Kasumi-1 (cell line): Measurements from ENCODE around the gene OR7G3.

Source experiments
- DNase-seq, 2 experiments: peaks; one replicate each; lab custom pipeline; 2025; lab: John Stamatoyannopoulos, UW

Gene OR7G3

DNA sequence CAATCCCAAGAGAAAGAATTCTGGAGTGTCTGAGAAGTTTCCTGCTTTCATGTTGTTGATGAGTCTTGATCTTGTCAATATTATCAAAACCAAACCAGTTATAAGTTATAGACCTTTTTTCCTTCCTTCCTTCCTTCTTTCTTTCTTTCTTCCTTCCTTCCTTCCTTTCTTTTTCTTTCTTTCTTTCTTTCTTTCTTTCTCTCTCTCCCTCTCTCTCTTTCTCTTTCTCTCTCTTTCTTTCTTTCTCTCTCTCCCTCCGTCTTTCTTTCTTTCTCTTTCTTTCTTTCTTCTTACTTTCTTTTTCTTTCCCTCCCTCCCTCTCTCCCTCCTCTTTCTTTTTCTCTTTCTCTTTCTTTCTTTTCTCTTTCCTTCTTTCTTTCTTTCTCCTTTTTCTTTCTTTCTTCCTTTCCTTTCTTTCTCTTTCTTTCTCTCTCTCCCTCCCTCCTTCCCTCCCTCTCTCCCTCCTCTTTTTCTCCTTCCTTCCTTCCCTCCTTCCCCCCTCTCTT lies at the start of gene OR7G3:
TSS of gene OR7G3 (minus strand) at position 51 of the 506 bp plus-strand sequence. CDS start at position 51, 0 bp downstream.
- DNase-seq = no peak

DNA sequence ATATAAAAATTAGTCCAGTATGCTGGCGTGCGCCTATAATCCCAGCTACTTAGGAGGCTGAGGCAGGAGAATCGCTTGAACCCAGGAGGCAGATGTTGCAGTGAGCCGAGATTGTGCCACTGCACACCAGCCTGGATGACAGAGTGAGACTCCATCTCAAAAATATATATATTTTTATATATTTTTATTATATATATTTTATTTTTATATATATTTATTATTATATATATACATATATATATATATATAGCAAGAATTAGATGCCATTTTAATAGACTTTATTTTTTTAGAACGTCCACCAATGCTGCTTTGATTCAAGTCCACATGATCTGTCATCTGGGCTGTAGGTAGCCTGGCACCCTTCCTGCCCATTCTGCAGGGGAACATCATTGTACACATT lies 48.6 kb upstream of the OR7G3 start:
- no peak for DNase-seq

DNA sequence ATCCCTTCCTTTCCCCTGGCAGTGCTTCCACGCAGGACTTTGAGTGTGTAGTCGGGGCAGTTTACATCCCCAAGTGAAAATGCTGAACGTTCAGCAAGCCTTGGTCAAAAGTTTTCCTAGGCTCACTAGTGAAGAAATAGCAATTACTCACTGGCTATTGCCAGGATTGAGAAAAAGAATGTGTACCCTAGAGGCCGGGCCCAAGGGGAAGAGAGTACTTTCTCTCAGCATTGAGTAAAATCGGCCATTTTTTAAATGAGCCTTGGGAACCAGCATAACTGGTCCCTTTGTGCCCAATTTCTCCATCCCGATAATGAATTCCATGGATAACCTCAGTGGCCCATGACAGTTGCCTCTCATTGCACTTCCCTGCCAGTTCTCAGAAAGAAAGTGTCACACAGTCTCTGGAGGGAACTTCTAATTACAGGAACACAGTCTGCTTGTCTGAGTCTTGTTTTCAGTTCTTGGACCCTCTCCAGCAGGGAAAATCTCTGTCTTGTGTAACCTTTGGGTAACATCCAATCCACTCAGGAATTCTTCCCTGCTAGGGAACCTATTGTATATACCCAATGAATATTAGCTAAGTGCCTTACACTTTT lies 44.7 kb upstream of the OR7G3 start:
- DNase-seq = no peak

DNA sequence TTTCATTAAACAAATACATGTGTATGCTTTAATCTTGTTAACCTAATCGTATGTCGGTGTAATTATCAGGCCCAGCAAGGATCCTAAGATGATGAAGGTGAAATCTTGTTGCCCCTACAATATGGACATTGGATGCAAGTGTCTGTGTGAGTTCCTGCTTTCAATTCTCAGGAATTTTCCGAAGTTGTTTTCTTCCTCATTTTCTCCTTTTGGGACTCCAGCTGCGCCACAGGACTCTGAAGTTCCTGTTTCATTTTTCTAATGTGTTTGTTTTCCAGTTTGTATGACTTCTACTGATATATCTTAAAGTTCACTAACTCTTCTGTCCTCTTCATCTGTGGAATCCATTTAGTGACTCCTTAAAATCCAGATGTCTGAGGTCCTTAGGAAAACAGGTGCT lies 40.1 kb upstream of the OR7G3 start:
- no peak for DNase-seq

DNA sequence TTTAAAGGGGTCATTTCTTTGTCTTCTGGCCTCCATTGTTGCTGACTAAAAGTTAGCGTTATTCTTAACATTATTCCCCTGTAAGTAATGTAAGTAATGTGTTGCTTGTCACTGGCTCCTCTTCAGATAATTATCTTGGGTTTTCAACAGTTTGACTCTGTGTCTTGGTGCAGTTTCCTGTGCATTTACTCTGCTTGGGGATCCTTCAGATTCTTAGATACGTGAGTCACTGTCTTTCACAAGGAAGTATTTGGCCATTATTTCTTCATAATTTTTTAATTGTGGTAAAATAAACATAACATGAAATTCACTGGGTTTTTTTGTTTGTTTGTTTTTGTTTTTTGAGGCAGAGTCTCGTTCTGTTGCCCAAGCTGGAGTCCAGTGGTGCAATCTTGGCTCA lies 38.5 kb upstream of the OR7G3 start:
- no peak for DNase-seq

DNA sequence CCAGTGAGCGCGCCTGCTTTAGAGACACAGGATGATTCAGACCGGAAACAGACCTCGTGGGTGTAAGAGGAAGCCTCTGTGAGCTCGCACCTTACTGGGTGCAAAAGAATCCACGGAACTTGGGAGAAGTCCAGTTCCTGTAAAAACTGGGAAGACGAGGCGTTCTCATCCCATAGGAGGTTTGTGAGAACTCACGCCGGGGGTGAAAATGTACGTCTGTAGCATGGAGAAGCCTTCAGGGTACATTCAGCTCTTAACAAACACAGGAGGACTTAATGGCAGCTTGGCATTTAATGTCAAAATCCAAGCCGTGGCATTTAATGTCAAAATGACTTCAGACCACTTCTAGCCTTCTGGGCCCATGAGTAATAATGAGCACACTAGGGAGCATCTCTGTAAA lies 34.7 kb upstream of the OR7G3 start:
- DNase-seq = no peak

DNA sequence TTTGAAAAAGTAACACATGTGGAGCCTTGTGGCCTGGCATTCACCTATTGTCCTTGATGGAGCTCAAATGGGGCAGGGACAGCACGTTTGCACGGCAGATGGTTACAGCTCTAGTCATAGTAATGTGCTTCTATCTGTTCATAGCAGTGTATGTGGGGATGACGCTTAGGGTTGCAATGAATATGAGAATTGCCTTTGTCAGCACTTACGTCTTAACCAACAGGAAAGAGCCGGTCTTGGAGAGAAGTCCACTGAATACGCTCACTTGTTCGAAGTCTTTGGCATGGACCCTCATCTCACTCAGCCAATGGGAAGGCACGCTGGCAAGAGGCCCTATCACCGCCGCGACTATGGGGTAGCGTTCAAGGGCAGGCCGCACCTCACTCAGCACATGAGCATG lies 33.1 kb upstream of the OR7G3 start:
- no peak for DNase-seq

DNA sequence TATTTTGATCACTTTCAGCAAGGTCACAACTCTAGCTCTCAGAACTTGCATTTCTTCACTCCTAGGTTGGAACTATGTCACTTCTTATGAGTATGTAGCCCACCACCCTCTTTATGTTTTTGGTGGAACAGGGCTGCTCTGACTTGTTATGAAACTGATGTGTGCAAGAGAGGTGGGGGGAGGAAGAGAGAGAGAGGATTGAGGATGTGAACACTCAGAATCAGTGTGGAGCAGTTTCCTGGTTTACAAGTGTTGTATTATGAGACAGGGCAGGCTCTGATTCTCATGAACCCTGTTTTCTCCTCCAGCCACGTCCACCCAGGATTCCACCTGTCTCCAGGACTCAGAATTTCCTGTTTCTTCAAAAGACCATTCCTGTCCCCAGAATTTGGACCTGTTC lies 29.6 kb upstream of the OR7G3 start:
- no peak for DNase-seq

DNA sequence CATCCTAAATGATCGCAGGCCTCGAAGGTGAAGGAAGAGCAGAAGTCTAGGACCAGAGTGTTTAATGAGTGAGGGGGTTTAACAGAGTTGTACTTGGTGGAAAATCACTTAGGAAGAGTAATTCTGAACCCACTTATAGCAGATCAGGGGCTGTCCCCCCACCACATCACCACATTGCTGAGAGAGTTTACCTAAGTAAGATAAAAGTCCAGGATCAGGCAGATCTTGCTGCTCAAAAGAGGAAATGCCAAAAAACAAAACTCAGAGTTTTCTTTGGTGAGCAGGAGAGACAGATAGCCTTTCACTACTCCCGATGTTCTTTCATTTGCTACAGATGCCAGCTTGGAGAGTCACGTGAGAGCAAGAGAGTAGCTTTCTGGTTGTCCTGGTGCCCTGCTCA lies 28.8 kb upstream of the OR7G3 start:
- DNase-seq = no peak

DNA sequence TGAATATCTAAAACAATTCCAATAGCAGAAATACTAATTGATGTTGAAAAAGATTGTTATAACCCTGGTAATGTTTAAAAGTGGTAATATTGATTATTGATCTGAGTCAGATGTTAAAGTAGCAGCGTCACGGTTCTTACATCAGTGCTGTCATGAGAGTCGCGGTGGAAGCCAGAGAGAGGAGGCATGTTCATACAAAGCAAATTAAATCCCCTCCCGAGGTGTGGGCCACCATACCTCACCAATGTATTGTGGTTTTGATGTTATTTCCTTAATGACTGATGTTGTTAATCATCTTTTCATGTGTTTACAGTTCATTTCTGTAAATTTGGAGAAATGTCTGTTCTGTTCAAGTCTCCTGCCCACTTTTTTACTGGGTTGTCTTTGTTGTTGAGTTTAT lies 24.6 kb upstream of the OR7G3 start:
- no peak for DNase-seq

DNA sequence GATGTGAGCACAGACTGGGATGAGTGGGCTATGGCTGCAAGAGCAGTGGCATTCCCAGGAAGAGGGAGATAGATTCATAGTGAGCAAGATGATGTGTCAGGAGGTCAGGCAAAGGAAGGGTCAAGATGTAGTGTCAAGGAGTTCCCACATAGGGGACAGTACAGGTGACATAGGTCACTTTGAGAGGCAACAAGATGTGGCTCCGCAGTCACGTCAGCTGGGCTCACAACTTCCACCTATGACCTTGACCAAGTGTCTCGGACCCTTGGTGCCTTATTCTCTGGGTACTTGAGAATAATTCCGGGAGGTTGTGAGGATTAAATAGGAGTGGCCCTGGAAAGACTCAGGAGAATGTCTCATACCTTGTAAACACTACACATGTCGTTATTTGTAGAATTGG lies 23.9 kb upstream of the OR7G3 start:
- DNase-seq = no peak

DNA sequence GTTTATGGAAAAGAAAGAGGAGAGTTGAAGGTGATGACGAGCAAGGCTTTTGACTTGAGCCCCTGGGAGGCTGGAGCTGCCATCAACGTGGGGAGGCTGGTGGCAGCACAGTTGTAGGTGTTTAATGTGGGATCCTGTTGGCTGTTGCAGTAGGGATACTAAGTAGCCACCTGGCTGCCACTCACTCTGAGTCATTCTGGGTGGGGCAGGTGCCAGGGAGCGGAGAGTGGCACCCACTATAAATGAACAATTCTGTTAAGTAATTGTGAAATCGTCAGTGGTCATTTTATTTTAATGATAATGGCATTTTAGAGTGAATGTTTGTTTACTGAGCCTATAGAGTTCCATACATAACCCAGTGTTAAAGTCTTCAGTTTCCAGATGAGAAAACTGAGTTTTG lies 23.2 kb upstream of the OR7G3 start:
- DNase-seq = no peak

DNA sequence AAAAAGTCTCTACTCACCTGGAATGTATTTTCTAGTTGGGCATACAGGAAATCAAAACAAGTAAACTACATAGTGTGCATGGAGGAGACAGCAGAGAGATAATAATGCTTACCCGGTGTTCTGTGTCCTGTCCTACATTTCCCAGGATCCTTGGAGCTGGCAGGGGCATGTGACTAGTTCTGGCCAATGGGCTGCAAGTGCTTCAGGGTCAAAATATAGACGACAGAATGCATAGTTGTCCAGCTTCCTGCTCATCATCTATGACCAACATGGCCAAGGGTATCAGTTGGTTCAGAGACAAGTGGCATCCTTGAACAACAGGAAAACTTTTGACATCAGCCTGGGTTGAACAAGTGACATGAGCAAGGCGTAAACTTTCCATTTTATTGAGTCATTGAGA lies 21.9 kb upstream of the OR7G3 start:
- no peak for DNase-seq

DNA sequence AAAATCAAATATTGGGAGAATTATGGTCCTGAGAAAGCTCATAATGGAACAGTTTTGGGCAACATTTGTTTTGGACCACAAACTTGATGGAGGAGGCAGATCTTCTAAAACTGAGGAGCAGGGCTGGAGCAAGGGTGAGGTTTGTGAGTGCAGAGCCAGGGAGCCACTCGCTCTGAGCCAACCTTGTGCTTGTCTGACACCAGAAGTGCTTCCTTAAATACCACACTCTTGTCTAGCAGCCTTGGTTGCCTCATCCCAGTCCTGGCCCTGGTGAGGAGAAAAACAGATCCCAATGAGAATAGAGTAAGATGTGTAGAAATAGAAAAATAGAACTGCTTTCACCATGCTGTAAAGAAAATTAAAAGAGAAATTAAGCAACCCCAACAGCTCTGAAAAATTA lies 20.1 kb upstream of the OR7G3 start:
- no peak for DNase-seq

DNA sequence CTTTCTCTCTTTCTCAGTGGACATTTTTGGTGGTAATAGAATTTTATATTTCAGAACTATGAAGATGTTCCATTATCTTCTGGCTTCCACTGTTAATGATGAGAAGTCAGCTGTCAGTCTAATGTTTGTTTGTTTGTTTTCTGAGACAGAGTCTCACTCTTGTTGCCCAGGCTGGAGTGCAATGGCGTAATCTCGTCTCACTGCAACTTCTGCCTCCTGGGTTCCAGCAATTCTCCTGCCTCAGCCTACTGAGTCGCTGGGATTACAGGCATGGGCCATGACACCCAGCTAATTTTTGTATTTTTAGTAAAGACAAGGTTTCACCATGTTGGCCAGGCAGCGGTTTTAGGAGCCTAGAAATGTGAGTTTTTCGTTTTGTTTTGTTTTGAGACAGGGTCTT lies 18.2 kb upstream of the OR7G3 start:
- DNase-seq = no peak

DNA sequence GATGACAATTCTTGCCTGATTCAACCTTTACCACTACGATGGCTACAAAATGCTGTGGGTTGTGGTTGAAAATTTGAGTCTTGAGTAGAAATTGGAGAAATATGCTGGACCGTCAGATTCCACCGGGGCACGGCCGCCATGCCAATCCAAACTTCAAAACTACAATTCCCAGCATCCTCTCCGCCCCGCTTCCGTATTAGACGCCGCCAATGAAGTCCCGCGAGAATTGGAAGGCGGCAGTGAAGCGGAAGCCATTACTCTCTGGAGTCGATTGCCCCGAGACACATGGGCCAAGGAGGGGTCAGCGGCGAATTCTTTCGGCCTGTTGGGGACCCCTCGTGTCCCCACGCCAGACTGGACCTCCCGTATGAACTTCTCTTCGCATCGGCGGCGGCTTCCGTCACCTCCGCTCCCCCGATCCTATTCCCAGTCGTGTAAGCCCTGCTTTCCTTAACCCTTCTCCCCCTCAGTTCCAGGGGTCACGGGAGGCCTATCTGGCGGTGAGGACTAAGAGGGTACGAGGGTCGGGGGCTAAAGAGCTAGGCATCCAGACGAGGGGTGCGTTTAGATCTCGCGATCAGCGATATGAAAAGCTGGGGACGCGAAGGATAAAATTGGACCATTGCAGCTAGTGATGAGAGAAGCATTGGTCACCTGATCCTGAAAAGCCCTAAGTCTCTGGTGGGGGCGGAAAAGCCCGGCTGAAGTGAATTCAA lies 13.6 kb upstream of the OR7G3 start, which contains the start of gene ZNF317:
TSS of gene ZNF317 (plus strand) at position 239 of the 716 bp plus-strand sequence. CDS start 15,620 bp downstream, outside the sequence.
- DNase-seq = peak; percentile 93 to 96

DNA sequence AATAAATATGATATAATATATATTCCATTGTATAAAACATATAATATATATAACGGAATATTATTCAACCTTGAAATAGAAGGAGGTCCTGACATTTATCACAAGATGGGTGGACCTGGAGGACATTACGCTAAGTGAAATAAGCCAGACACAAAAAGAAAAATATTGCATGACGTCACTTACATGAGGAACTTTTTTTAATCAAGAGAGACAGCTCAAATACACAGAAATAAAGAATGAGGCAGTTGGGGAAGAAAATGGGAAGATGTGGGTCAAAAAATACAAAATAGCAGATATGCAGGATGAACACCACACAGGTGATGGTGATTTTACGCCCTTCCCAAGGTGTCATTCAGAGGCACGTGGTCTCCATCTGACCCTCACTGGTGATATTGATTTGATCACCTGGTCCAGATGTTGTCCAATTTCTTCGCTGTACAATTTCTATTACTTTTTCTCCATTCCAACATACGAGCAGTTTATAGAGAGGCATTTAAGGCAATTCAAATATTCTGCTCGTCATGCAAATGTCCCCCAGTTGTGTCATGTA lies 12.9 kb upstream of the OR7G3 start:
- DNase-seq = peak in 1 of 2 experiments; percentile 37

DNA sequence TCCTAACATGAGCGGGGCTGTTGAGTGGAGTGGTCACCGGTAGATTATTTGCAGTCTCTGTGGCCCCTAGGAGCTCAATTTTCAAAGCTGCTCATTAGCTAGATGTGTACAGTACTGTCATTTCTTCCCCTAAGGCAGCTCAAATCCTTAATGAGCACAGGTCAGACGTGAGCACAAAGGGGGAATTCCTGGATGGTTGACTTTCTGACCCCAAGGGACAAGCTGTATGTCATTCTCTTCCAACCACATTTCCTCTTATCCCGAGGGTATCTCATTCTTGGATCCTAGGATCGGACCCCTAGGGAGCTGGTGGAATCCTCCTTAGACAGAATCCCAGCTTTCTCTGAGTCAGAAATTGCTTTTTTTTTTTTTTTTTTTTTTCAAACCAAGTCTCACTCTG lies 5.7 kb upstream of the OR7G3 start:
- DNase-seq = no peak

DNA sequence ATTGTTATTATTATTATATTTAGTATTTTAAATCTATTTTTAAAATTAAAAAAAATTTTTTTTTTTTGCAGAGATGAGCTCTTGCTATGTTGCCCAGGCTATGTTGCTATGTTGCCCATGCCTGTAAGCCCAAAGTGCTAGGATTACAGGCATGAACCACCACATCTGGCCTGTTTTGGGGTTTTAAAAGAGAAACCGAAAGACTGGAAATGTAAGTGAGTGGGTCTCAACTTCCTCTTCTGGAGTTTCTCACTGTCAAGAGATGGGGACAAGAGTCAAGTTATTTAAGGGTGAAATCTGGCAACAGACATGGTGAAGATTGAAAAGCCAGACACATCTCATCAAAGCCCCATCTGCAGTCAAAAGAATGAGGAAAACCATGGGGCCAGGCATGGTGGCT lies 4.2 kb upstream of the OR7G3 start:
- DNase-seq = peak; percentile 19 to 35

DNA sequence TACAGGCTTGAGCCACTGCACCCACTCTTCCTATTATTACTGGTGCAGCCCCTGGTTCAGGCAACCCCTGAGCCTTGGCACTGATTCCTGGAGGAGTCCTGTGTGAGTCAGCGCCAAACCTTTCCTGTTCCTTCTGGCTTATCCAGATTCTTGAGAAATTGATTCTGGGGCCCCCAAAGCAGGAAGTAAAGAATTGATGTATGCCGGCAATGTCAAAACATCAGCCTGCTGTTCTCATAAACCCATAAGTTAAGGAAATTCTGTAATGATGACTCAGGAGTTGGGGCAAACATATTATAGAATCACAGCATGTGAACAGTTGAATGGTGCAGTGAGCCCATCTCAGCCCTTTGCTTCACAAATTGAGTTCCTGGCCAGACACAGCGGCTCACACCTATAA lies 1.4 kb upstream of the OR7G3 start:
- DNase-seq = no peak

DNA sequence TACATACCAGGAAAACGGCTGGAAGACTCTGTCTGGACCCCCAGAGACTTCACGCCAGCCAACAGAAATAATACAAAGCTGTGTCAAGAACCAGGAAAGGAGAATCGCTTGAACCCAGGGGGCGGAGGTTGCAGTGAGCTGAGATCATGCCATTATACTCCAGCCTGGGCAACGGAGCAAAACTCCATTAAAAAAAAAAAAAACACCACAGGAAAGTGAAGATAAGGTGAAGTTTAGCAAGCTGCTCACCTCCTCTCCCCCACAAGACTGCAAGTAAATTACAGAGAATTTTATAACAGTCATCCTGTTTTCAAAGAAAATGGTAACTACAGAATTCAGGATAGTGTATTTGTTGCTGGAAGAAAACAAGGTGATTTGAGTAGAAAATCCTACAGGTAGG lies 10.2 kb downstream of the OR7G3 start:
- no peak for DNase-seq

DNA sequence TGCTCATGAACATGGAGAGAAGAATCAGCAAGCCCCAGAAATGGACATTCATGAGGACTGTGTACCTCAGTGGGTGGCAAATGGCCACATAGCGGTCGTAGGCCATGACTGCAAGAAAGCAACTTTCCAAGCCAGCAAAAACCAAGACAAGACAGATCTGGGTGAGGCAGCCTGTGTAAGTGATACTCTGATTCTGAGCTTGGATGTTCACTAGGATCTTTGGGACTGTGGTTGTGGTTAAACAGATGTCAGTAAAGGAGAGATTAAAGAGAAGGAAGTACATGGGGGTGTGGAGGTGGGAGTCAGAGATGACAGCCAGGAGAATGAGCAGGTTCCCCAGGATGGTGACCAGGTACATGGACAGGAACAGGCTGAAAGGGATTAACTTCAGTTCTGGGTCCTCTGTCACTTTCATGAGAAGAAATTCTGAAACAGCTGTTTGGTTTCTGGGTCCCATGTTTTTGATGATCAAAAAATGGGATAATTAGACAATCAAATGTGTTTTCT lies 11.4 kb downstream of the OR7G3 start, which contains the start of gene OR7G1:
TSS of gene OR7G1 (minus strand) at position 457 of the 507 bp plus-strand sequence. CDS start at position 457, 0 bp downstream.
- DNase-seq = no peak

DNA sequence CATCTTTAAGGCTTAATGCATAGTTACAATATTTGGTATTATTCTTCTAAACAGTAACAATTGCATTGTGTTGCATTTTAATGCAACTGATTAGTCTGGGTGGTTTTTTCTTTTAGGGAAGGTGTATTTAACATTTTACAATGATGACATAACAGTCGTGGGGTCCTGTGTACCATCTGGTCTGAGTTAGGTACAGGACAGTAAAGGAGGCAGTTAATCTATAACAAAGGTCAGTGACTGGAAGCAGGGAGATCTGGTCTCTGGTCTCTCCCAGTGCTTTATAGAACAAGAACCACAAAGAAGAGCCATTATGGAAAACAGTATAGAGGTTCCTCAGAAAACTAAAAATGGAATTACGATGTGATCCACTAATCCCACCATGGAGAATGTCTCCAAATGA lies 16.8 kb downstream of the OR7G3 start:
- no peak for DNase-seq
